Mesenchymal stem cell (in vitro differentiated cells and primary cell): Measurements from ENCODE around the gene SSX2IP.
"Not testable (repeated sequence)": the region's sequence is repeated elsewhere in the genome, so short reads cannot be mapped to it uniquely, and the experiment has no call there.

Source experiments
- DNase-seq: peaks from one replicate; pipeline ENCODE4 v3.0.0-alpha.2; 2013
- H2AFZ ChIP-seq: one replicate; pipeline ENCODE4 v1.6.1; 2013; ENCODE audit warnings: low read depth, mild to moderate bottlenecking, control low read depth, inconsistent platforms, low read length, moderate library complexity
- H2AK5ac ChIP-seq: 2 replicates; pipeline ENCODE4 v1.6.1; 2013; ENCODE audit warnings: low read length, moderate library complexity, mild to moderate bottlenecking, inconsistent platforms; ENCODE audit not compliant: severe bottlenecking
- H2BK120ac ChIP-seq: one replicate; pipeline ENCODE4 v1.6.1; 2013; ENCODE audit warnings: low read depth, mild to moderate bottlenecking, inconsistent platforms, low read length, moderate library complexity
- H2BK12ac ChIP-seq, 2 experiments: one replicate each; pipeline ENCODE4 v1.6.1; 2013; ENCODE audit warnings: inconsistent platforms in 2 of 2, low read length in 2 of 2, mild to moderate bottlenecking in 2 of 2, moderate library complexity in 2 of 2, control low read depth in 1 of 2
- H2BK15ac ChIP-seq: one replicate; pipeline ENCODE4 v1.6.1; 2013; ENCODE audit warnings: mild to moderate bottlenecking, low read depth, inconsistent platforms; ENCODE audit not compliant: poor library complexity, severe bottlenecking
- H2BK5ac ChIP-seq: 2 replicates; pipeline ENCODE4 v1.6.1; 2013; ENCODE audit warnings: low read depth, mild to moderate bottlenecking, low read length, control low read depth, inconsistent platforms; ENCODE audit not compliant: poor library complexity, severe bottlenecking
- H3K14ac ChIP-seq, 2 experiments: one replicate each; pipeline ENCODE4 v1.6.1; 2013; ENCODE audit warnings: inconsistent platforms in 2 of 2, low read length in 2 of 2, control low read depth in 1 of 2, mild to moderate bottlenecking in 1 of 2, moderate library complexity in 1 of 2
- H3K18ac ChIP-seq, 2 experiments: one replicate each; pipeline ENCODE4 v1.6.1; 2013; ENCODE audit warnings: inconsistent platforms in 2 of 2, low read length in 2 of 2, control low read depth in 1 of 2, low read depth in 1 of 2, mild to moderate bottlenecking in 1 of 2
- H3K23ac ChIP-seq, 2 experiments: one replicate each; pipeline ENCODE4 v1.6.1; 2013; ENCODE audit warnings: inconsistent platforms in 2 of 2, low read length in 2 of 2, mild to moderate bottlenecking in 2 of 2, moderate library complexity in 2 of 2, control low read depth in 1 of 2
- H3K27ac ChIP-seq: 2 replicates; pipeline ENCODE4 v1.5.1; 2013; ENCODE audit warnings: mild to moderate bottlenecking, moderate library complexity, low read length, control low read depth, inconsistent platforms; ENCODE audit not compliant: poor library complexity, severe bottlenecking
- H3K27me3 ChIP-seq, 2 experiments: 2 replicates each; pipeline versions ENCODE4 v1.6.1 to v1.7.0; 2013; ENCODE audit warnings: low read length in 2 of 2, mild to moderate bottlenecking in 2 of 2, moderate library complexity in 2 of 2, control low read depth in 1 of 2, inconsistent platforms in 1 of 2; ENCODE audit not compliant: control insufficient read depth in 1 of 2, insufficient read depth in 1 of 2
- H3K36me3 ChIP-seq, 2 experiments: 2 replicates each; pipeline versions ENCODE4 v1.6.1 to v1.7.0; 2013; ENCODE audit warnings: low read length in 2 of 2, control low read depth in 1 of 2, inconsistent platforms in 1 of 2, low read depth in 1 of 2, mild to moderate bottlenecking in 1 of 2; ENCODE audit not compliant: insufficient read depth in 2 of 2, control insufficient read depth in 1 of 2
- H3K4ac ChIP-seq, 2 experiments: one replicate each; pipeline ENCODE4 v1.6.1; 2013; ENCODE audit warnings: inconsistent platforms in 2 of 2, low read length in 2 of 2, mild to moderate bottlenecking in 2 of 2, moderate library complexity in 2 of 2, control low read depth in 1 of 2, low read depth in 1 of 2
- H3K4me1 ChIP-seq: 2 replicates; pipeline ENCODE4 v1.6.1; 2013; ENCODE audit warnings: low read depth, low read length, control low read depth; ENCODE audit not compliant: control insufficient read depth, insufficient read depth
- H3K4me2 ChIP-seq: 2 replicates; pipeline ENCODE4 v1.6.1; 2013; ENCODE audit warnings: low read length, mild to moderate bottlenecking, inconsistent platforms; ENCODE audit not compliant: poor library complexity, severe bottlenecking
- H3K4me3 ChIP-seq, 2 experiments: 2 replicates each; pipeline versions ENCODE4 v1.5.1 to v1.7.0; 2013; ENCODE audit warnings: low read length in 2 of 2, mild to moderate bottlenecking in 2 of 2, control low read depth in 1 of 2, low read depth in 1 of 2; ENCODE audit not compliant: insufficient read depth in 1 of 2
- H3K79me1 ChIP-seq: replicated peaks from 2 replicates; pipeline ENCODE4 v1.6.1; 2013; ENCODE audit warnings: mild to moderate bottlenecking, control low read depth, low read length, inconsistent platforms; ENCODE audit not compliant: poor library complexity, severe bottlenecking
- H3K9ac ChIP-seq: 2 replicates; pipeline ENCODE4 v1.7.0; 2013; ENCODE audit warnings: mild to moderate bottlenecking, low read length, moderate library complexity
- H3K9me3 ChIP-seq: 2 replicates; pipeline ENCODE4 v1.7.0; 2013; ENCODE audit warnings: mild to moderate bottlenecking, low read length; ENCODE audit not compliant: control insufficient read depth
- H4K8ac ChIP-seq: one replicate; pipeline ENCODE4 v1.6.1; 2013; ENCODE audit warnings: inconsistent platforms, mild to moderate bottlenecking, low read length, moderate library complexity
- H4K91ac ChIP-seq: one replicate; pipeline ENCODE4 v1.6.1; 2013; ENCODE audit warnings: mild to moderate bottlenecking, low read length, inconsistent platforms
- WGBS: methylation state at CpG from one replicate; pipeline ENCODE4 v1.1.7; 2013; ENCODE audit warnings: mixed read lengths; 5-methylcytosine and 5-hydroxymethylcytosine counted together

The SSX2IP gene

DNA sequence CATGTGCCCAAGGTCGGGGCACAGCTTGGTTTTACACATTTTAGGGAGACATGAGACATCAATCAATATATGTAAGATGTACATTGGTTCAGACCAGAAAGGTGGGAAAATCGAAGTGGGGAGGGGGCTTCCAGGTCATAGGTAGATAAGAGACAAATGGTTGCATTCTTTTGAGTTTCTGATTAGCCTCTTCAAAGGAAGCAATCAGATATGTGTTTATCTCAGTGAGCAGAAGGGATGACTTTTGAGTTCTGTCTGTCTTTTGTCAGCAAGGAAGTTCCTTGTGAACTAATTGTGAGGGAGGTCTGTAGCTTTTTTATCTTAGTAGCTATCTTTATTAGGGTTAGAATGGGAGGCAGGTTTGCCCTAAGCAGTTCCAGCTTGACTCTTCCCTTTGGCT, 31.6 kb upstream of the SSX2IP start:
- not testable (repeated sequence) for H2BK120ac ChIP-seq, H3K36me3 ChIP-seq, H3K18ac ChIP-seq, H3K23ac ChIP-seq, H2AFZ ChIP-seq, H2AK5ac ChIP-seq, H3K9ac ChIP-seq, H2BK5ac ChIP-seq, H3K4me1 ChIP-seq, DNase-seq, H4K8ac ChIP-seq, H2BK15ac ChIP-seq, H3K4me3 ChIP-seq, H3K9me3 ChIP-seq, H4K91ac ChIP-seq, H3K4ac ChIP-seq, H3K27ac ChIP-seq, H3K14ac ChIP-seq, H3K4me2 ChIP-seq, H3K79me1 ChIP-seq, H2BK12ac ChIP-seq
- WGBS, result 58% methylated on average over 2 of the region's 2 CpGs
- peaks cover 0 to 11% of the 10 kb centered on the region in 2 experiments for H3K27me3 ChIP-seq

DNA sequence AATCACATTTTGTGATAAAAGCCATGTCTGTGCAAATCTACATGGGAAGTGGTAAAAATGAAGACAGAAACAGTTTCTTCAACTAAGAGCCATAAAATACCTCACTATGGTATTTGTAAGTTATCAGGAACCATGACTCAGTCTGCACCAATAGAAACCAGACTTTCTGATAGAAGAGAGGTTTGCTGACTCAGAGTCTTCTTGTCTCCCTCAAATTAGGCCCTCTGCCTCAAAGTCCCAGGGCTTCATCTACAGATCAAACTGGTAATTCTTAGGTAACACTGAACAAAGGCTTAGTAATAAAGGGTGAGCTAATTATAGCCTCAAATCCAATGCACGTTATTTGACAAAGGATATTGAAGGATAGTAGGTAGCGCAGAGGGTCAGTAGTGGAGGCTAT, 30.9 kb upstream of the SSX2IP start:
- peak; percentile 45 for DNase-seq
- Histone ChIP-seq H3K4ac (no peak overlapping the region), H2BK15ac (no peak overlapping the region), H3K4me2 (no peak overlapping the region), H3K9ac (peak overlapping the region; percentile 42), H2AK5ac (no peak overlapping the region), H2BK120ac (no peak overlapping the region), H3K9me3 (no peaks in the 10 kb centered on the region), H3K36me3 (no peaks in the 10 kb centered on the region), H2AFZ (no peak overlapping the region), H4K8ac (no peak overlapping the region), H2BK12ac (no peak overlapping the region), H3K4me1 (peaks cover 1% of the 10 kb centered on the region), H3K18ac (no peak overlapping the region), H4K91ac (no peak overlapping the region), H3K27me3 (peaks cover 0 to 11% of the 10 kb centered on the region in 2 experiments), H3K4me3 (no peak overlapping the region), H3K14ac (no peak overlapping the region), H3K27ac (no peak overlapping the region), H2BK5ac (no peak overlapping the region), H3K23ac (no peak overlapping the region), H3K79me1 (no peaks in the 10 kb centered on the region)
- 87% methylated on average over 2 of the region's 2 CpGs for WGBS

DNA sequence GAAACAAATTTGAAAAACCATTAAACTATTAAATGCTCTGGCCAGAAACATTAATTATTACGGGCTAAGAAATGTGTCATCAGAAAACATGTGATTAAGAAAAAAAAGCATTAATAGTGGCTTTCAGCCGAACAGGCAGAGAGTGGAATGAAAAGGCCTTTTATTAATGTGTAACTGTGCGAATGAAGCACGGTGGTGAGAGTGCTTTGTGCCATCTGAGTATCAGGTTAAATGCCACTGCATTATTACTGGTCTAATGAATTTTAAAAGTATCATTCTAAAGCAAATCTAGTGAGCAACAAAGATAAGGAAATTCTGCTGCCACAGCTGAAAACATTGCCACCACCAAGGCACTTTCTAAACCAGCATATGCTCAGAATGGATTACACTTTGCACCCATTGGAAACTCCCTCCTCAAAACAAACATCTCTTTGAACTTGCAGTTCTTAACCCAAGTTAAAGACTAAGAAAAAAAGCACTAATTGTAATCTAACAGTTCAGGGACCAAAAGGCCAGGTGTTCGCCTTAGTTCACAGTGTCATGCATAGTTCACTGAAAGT, 30.0 kb upstream of the SSX2IP start:
- H3K27me3 ChIP-seq, result peaks cover 0 to 11% of the 10 kb centered on the region in 2 experiments
- H3K9me3 ChIP-seq, result no peaks in the 10 kb centered on the region
- H2BK5ac ChIP-seq, result no peak overlapping the region
- no peak overlapping the region for H3K27ac ChIP-seq
- no peak overlapping the region for H2BK120ac ChIP-seq
- H3K4me1 ChIP-seq, result peaks cover 1% of the 10 kb centered on the region
- H3K79me1 ChIP-seq, result no peaks in the 10 kb centered on the region
- no peak overlapping the region for H3K4ac ChIP-seq
- H3K4me3 ChIP-seq, result no peak overlapping the region
- no peak overlapping the region for H4K91ac ChIP-seq
- no peak overlapping the region for H2AK5ac ChIP-seq
- no peak overlapping the region for H3K23ac ChIP-seq
- no peak overlapping the region for H2AFZ ChIP-seq
- WGBS, result 92% methylated on average over 5 of the region's 5 CpGs
- H3K9ac ChIP-seq, result peak overlapping the region; percentile 42
- no peak overlapping the region for H3K4me2 ChIP-seq
- H2BK15ac ChIP-seq, result no peak overlapping the region
- H3K14ac ChIP-seq, result no peak overlapping the region
- no peak overlapping the region for H3K18ac ChIP-seq
- no peak overlapping the region for H2BK12ac ChIP-seq
- H3K36me3 ChIP-seq, result no peaks in the 10 kb centered on the region
- no peak for DNase-seq
- no peak overlapping the region for H4K8ac ChIP-seq

DNA sequence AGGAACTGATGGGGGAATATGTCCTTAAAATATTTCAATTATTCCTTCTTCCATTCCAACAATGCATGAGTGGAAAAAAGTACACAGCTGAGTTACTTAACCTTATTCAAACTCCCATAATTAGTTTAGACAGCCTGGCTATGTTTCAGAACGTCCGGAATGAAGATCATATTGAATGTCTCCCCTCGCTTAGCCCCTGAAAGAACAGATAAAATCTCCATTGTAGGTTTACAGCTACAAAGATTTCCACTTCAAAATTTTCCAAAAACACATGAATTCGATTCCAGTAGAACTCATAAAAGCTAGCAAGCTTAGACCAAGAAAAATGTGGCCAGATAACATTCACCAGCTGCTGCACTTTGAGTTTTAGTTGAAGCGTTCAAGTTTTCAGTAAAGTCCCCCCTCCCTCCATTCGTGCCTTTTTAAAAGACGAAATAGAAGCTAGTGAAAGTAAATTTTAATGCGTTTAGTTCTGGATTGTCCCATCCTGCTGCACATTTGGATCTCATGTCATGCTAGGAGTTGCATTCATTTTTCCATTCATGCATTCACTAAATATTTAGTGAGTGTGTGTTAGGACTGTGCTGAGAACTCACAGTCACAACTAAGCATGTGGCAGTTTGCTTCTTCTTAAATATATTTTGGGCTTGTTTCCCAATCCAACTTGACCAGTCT, 29.4 kb upstream of the SSX2IP start:
- no peak overlapping the region for H2BK120ac ChIP-seq
- H2BK15ac ChIP-seq, result no peak overlapping the region
- no peak for DNase-seq
- H2BK12ac ChIP-seq, result no peak overlapping the region
- H3K18ac ChIP-seq, result no peak overlapping the region
- 86% methylated on average over 7 of the region's 8 CpGs for WGBS
- H4K91ac ChIP-seq, result no peak overlapping the region
- H3K4me1 ChIP-seq, result peaks cover 1% of the 10 kb centered on the region
- peaks cover 0 to 11% of the 10 kb centered on the region in 2 experiments for H3K27me3 ChIP-seq
- no peaks in the 10 kb centered on the region for H3K36me3 ChIP-seq
- no peak overlapping the region for H2BK5ac ChIP-seq
- H3K23ac ChIP-seq, result no peak overlapping the region
- H3K27ac ChIP-seq, result no peak overlapping the region
- peak overlapping the region; percentile 42 for H3K9ac ChIP-seq
- no peak overlapping the region for H2AK5ac ChIP-seq
- H3K79me1 ChIP-seq, result no peaks in the 10 kb centered on the region
- no peak overlapping the region for H2AFZ ChIP-seq
- no peak overlapping the region for H3K4ac ChIP-seq
- H3K9me3 ChIP-seq, result no peaks in the 10 kb centered on the region
- H4K8ac ChIP-seq, result no peak overlapping the region
- H3K4me3 ChIP-seq, result no peak overlapping the region
- no peak overlapping the region for H3K4me2 ChIP-seq
- no peak overlapping the region for H3K14ac ChIP-seq
